A204.1 (cell line): ENCODE measurements around the gene DOCK4.

ENCODE experiments used
- FAIRE-seq: peaks from 2 replicates; lab custom pipeline; 2012; peaks lifted over from hg19 to GRCh38; lab: Jason Lieb, UNC

Gene DOCK4

DNA sequence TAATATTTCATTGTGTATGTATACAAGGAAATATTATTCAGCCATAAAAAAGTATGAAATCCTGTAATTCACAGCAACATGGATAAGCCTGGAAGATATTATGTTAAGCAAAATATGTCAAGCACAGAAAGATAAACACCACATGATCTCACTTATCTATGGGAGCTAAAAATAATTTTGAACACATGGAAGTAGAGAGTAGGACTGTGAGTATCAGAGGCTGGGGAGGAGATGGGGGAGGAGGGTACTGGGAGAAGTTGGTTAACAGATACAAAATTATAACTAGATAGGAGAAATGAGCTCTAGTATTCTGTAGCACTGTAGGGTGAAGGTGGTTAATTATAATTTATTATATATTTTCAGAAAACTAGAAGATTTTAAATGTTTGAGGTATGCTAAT, 132.7 kb downstream of the DOCK4 start:
- FAIRE-seq, result no peak

DNA sequence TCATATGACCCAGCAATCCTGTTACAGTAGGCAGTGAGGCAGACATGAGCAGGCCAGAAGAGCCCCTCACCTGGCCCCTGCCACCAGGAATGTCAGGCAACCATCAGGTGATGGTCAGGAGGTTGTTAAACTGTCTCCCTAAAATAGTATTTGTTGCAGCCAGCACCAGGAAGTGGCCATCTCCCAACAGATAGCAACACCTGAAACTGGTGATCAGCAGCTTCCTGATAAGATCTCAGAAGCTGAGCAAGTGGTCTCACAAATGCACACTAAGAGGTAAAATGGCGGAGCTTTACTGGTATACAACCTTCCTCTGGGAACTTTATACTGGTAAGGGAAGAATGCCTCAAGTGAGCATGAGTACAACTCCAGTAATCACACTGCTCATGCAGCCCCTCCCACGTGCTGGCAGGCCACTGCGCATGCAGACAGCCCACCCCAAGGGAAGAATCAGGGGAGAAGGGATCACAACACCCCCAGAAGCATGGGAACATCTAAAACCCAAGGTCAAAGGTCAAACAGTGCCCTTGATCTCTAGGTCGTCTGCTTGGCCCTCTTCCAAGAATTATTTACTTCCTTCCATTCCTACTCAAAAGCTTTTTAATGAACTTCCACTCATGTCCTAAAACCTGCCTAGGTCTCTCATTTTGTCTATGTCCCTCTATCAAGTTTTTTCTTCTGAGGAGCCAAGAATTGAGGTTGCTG, 133.5 kb downstream of the DOCK4 start:
- FAIRE-seq, result no peak

DNA sequence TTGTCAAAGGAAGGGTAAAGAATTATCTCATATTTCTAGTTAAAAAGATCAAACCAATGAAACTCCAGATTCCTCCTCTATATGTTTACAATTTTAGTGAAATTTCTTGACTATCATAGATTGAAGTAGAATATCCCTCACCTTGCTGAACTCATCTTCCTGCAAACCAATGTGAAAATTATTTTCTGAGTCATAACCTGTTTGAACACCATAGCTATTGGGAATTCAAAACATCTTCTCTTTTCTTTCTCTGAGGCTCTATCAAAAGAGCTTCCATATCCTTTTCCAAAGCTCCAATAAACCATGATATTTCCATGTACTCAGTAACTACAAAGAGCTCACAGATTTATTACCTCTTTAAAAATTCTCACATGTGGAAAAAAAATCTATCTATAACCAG, 134.3 kb downstream of the DOCK4 start:
- FAIRE-seq, result no peak

DNA sequence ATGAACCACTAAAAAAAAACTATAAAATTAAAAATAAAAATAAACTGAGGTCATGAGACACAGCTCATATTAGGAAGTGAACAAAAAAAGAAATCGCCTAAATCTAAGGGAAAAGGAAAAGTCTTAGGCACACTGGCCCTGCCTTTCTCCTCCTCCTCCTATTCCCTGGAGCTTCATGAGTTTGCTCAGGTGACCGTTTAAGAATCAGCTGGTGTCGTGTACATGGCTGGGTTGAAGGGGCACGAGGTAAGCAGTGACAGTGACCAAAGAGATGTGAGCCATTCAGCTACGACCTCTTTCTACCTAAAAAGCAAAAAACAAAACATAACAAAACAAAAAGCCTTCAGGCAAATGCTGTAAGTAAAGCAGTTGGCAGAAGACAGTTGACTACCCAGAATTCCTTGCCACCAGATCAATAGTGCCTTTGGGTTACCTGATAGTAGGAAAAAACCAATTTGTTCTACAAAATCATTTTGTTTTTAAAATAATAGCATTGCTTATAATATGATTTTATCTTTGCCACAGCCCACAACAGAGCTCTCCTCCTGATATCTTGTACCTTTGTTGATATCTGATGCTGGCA, 135.4 kb downstream of the DOCK4 start:
- FAIRE-seq, result no peak

DNA sequence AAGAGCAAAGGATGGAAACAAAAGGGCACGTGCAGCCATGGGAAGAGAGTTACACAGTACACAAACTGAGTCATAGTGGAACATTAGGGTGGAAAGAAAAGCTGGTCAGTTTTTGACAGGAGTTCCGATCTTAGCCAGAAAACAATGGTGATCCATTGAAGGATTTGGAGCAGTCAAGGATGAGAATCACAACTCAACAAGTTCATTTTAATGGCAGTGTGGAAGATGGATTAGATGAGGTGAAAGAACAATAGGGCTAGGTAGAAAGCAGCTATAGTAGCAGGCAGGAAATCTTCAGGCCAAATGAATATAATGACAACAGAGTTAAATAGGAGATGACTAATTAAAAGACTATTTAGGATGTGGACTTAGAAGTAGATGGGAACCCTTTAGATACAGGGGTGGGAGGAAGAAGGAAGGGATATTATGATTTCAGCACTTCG, 136.3 kb downstream of the DOCK4 start:
- no peak for FAIRE-seq

DNA sequence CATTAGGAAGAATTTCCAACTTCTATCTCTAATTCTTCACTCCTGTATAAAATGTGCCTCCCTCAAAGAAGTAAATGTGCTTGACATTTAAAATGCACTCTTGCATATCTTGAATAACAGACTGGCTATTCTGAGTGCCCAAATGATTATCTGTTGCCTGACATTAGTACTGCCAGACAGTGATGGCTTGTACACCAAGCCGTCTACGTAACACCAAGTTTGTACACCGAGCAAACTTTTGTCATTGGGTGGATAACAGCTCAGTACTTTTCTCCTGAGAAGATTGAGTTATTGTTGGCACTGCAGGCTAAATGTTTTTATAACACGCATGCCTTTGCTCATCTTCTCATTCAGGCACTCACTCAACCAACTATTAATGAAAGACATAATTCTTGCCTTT, 137.2 kb downstream of the DOCK4 start:
- FAIRE-seq, result no peak

DNA sequence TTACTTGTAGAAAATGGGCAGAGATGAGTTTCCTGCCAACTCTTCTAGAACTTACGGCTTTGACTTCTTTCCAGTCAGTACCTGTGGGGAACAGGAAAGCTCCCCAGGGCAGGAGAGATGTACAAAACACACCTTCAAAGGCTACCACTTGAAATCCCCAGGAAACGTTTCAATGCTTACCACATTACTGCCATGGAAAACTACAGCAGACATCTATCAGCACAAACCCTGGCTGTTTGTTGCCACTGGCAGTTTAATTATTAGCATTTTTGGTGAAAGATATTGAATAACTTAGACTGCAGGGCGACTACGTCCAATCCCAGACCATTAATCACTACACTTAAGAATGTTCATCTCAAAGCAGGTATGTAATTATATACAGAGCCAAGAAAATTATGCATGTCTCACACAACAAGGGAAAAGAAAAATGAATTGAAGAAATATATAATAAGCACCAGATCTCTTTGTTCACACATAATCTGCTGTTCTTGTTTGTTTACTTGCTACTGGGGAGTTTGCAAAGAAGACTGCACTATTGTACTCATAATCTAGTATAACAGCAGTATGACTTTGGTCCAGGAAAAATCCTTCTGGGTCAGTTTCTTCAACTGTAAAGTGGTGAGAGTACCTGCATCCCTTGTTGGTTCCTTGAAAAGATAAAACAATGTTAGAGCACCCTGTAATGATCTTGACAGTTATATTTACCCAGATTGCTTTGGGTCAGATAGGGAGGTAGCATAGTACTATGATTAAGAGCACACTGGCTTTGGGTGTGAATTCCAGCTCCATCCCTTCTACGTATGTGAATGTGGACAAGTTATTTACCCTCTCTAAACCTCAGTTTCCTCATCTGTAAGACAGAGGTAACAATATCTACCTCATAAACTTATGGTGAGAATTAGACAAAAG, 138.3 kb downstream of the DOCK4 start:
- FAIRE-seq, result no peak

DNA sequence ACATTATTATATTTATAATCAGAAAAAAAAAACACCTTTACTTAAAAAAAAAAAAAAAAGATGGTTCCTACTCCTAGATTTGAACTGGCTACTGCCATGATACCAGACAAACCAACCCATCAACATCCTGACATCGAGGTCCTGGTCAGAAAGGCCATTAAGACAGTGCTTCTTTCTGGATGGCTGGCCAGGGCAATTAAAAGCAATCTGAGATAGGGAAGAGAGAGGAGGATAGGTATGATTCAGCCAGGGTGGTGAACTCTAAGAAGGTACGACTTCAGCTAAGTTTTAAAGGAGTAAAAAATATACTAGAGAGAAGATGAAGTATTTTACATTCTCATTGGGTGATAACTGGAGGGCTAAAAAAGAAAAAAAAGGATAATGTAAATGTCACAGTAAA, 139.0 kb downstream of the DOCK4 start:
- FAIRE-seq, result no peak

DNA sequence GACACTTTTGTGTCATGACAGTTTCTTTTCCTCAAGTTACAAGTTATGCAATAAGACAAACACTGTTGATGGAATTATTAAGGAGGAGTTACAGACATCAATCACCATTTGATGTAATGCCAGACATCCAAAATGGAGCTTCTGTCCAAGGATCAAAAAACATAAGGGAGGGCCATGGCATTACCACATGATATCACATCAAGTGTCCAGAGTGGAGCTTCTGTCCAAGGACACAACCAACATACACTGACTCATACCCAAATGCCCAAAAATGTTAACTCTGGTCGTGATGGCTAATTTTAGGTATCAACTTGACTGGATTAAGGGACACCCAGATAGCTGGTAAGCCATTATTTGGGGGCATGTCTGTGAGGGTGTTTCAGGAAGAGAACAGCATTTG, 140.4 kb downstream of the DOCK4 start:
- FAIRE-seq, result no peak

DNA sequence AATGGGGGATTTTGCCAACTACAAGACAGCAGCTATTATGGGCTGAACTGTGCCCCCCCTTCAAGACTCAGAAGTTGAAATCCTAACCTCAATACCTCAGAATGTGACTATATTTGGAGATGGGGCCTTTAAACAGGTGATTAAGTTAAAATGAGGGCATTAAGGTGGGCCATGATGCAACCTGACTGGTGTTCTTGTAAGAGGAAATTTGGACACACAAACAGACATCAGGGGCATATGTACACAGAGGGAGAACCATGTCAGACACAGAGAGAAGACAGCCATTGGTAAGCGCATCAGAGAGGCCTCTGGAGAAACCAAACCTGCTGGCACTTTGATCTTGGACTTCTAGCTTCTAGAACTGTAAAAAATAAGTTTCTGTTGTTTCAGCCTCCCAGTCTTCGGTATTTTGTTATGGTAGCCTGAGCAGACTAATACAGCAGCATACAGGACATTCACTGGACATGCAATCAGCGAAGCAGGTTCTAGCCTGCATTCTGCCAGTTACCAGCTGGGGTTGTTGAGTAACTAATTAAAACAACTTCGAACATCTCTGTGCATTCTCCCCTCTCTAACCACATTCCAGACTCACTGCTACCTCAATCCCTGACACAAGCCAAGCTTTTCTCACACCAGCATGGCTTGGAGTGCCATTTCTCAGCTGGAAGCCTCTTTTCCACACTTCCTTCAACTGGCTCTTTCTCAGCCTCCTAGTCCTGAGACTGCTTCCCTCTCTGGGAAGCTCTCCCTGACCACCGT, 141.4 kb downstream of the DOCK4 start:
- FAIRE-seq, result no peak

DNA sequence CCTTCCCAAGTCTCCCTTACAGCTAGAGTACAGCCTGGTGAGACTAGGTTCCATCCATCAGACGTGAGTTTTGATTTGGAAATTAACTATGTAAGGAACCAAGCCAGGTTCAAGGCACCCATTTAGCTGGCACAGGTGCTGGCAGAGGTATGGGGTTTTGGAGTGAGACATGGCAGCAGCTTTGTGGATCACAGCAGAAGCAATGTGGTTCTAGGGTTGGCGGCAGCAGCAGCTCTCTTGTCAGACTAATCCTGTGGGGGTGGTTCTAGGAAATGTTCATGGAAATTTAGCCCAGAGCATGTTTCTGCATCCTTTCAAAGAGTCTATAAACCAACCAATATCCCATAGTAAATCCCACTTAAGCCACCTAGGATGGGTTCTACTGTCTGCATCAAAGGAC, 142.2 kb downstream of the DOCK4 start:
- FAIRE-seq, result no peak

DNA sequence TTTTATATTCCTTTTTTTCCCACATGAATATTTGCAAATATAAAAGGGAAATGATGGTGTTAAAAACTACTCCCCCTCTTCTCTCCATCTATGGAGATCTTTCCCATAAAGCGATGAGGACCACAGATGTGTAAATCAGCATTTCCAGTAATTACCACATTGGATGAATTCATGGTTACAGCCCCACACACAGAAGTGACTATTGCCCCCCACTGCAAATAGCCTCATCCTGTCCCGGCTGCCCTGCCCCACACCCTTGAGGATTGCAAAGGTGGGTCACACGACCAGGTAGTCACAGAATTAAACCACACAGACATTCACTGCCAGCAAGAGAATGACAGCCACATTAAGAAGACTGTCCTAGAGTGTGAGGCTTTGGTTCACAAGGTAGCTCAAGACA, 145.1 kb downstream of the DOCK4 start:
- FAIRE-seq, result no peak

DNA sequence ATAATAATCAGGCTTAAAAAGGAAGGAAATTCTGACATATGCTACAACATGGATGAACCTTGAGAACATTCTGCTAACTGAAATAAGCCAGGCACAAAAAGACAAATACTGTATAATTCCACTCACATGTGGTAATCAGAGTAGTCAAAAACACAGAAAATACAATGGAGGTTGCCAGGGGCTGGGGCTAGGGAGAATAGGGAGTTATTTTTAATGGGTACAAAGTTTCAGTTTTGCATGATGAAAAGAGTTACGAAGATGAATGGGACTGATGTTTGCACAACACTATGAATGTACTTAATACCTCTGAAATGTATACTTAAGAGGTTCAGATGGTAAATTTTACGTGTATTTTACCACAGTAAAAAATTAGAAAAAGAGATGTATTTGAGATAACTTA, 145.6 kb downstream of the DOCK4 start:
- no peak for FAIRE-seq

DNA sequence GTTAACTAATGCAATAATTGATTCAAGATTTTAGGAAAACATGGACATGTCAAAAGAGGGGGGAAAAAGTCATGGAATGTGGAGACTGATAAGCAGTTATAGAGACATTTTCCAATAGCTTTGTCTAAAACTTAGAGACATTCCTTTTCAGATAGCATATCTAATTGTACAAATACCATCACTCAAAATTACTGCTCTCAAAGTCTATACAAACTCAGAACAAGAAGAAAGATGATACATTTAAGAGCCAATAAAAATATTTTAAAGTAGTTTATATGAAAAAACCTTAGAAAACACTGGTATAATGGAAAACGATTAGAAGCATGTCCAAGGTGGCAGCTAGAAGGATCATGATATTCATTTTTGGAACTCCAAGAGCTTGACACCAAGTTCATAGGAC, 146.5 kb downstream of the DOCK4 start:
- no peak for FAIRE-seq

DNA sequence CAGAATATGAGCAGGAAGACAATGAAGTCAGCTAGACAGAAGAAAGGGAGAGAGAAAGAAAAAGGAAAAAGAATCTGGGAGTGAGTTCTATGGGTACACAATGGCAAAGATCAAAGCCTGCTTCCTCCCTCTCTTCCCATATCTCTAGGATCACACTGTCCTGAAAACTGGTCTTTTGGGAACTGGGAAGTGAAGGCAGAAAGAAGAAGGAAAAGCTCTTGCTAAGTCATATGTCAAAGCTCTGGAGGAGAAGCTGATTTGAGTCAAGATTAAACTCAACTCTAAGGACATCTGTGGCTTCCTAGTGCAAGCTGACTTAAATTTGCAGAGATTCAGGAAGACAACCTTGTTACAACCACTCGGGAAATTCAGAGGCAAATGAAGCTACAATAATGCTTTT, 147.5 kb downstream of the DOCK4 start:
- FAIRE-seq, result no peak

DNA sequence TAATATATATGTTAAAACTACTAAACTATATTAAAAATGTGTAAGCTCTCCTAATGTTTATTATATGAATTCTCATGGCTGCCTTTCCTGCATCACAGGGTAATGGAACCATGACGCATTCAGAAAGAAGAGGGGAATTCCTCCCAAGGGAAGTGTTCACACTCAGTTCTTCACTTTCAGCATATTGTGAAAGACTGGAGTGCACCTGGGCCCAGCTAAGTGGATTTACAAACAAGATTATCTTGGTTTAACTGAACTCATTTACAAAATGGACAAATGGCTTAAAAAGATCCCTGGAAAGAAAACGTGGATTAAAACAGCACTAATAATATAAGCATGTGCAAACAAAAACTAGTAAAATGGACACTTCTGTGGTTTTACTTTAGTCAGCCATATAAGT, 149.8 kb downstream of the DOCK4 start:
- FAIRE-seq, result no peak

DNA sequence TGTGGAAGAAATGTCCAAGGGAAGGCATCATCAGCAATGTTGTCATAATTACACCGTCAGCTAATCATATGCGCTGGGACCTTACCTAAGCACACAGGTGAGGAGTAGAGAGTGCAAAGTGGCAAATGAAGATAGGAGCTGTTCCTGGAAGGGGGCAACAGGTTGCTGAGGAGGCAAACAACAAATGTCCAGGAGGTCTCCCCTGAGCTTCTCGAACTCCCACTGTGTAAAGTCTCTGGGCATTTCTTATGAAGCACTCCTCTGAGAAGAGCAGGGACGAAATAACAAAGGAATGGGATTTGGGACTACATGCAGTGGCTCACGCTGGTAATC, 152.5 kb downstream of the DOCK4 start:
- FAIRE-seq, result no peak

DNA sequence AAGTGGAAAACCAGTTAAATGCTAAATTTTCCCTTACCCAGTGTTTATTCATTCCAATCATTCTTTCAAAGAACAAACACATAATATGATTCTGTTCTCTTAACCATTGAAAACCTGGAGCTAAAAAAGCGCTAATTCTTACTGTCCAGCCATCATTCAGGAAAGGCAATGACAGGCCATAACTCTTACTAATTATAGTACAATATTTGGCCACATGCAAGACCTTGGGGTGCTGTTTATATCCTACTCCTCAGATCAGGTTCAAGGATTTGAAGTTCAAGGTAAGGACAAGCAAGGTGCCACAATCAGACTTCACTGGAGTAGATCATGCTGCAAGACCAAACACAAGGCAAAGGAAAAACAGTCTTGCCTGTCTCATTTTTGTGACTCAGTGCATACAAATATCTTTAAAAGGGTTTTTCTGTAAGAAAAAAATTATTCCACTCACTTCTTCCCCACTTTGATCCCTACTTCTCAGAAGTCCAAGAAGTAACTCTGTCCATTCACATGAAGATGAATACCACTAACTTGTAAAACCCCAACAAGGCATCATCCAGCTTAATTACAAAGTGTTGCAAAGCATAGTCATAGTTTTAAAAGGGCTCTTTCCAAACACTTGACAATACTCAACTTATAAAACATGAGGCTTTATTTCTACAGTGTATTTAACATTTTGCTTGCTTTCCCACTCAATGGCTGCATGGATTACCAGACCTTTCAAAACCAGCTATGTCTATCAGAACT, 153.0 kb downstream of the DOCK4 start:
- FAIRE-seq, result no peak

DNA sequence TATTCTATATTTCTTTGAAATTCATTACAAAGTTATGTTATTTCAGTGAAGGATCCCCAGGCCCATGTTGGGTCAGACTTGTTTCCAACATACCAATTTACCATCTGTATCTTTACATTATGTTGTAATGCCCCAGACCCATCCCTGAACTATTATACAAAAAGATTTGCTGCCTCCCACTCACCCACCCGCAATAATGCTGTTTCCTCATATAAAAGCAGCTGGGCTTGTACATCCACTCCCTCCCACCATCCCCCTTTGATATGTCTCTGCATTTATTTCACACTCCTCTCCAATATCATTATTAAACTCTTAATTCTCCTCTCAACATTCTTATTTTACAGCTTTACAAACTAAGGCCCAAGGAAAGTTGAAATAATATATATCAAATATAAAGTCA, 153.7 kb downstream of the DOCK4 start:
- no peak for FAIRE-seq

DNA sequence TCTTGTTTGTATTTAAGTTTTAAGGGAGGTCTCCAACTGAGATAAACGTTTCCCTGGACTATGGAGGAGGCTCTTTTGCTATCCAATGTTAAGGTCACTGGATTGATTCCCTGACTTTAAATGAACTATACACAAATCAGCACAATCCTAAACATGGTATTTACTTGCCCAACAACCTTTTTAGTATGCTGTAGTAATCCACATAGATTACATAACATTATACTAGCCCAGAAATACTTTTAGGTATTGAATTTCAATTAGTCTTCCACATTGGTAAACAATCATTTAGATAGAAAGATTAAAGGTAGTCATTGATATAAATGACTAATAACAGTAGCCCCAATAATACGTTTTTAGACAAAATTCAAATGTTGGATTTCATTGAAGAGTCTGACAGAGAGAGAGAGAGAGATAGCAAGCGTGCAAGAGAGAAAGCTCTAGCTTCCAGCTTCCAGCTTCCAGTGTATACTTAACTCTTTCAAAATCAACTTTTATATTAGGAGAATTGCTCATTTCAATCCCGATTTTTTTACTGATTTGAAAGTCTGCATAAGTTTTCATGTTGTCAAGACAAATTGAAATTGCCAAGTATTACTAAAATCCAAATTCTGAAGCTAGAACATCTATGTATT, 155.8 kb downstream of the DOCK4 start:
- no peak for FAIRE-seq

DNA sequence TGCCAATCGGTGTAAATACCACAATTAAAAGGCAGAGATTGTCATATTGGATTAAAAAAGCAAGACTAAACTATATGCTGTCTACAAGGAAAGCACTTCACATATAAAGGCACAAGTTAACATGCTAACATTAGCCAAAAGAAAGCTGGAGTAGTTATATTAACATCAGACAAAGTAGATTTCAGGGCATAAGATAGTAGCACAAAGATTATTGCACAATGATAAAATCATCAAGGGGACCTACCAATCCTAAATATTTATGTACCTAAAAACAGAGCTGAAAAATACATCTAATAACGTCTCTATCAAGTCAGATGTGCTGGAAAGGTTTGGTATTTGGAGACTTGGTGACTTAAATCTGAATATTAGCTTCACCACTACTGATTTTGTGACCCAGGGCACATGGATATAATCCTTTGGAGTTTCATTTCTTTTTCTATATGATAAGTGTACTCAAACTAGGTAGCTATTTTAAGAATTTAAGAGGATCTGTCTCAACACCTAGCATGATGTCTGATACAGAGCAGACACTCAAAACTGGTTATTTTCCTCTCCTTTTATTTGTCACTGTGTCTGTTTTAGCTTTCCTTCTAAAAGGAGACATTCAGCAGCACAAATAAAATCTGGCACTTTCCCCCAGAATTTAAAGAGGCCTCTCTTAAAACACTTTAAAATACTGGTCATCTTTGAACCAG, 156.5 kb downstream of the DOCK4 start:
- FAIRE-seq, result no peak
